H1 (cell line): ENCODE measurements around the gene ITPRIPL2. TPM values are rescaled to one million over a fixed set of nuclear protein-coding genes. Genes with fewer than 3 reads are reported as not detected.

Experiments
- CTCF ChIA-PET: fragments of 300-600 bp; sonication (Branson Sonifier 250); formaldehyde crosslinking; loops from one replicate; lab custom pipeline; 2021; ENCODE audit not compliant: partially characterized antibody; lab: Charles Lee
- POLR2A ChIA-PET: fragments of 300-600 bp; sonication (Branson Sonifier 250); formaldehyde crosslinking; loops from one replicate; lab custom pipeline; 2021; ENCODE audit warnings: inconsistent platforms; ENCODE audit not compliant: partially characterized antibody; lab: Charles Lee
- DNase-seq, 2 experiments: peaks; one replicate each; pipeline versions ENCODE4 v3.0.0 to v3.0.0-alpha.2; 2010 to 2022; ENCODE audit warnings: low spot score in 2 of 2, low read depth in 1 of 2, mixed read lengths in 1 of 2
- FAIRE-seq: peaks from 2 replicates; lab custom pipeline; 2011; peaks lifted over from hg19 to GRCh38; lab: Jason Lieb, UNC
- H2AFZ ChIP-seq: 2 replicates; pipeline ENCODE4 v1.8.1; 2012; ENCODE audit warnings: low read length, inconsistent platforms
- H2AK5ac ChIP-seq: 2 replicates; pipeline ENCODE4 v1.6.1; 2013; ENCODE audit warnings: low read depth, low read length
- H2BK120ac ChIP-seq: replicated peaks from 2 replicates; pipeline ENCODE3; 2013; ENCODE audit warnings: low read depth, low read length, inconsistent platforms
- H2BK12ac ChIP-seq: 2 replicates; pipeline ENCODE4 v1.6.1; 2013; ENCODE audit warnings: low read depth, low read length
- H2BK15ac ChIP-seq: 2 replicates; pipeline ENCODE4 v1.6.1; 2013; ENCODE audit warnings: low read length
- H2BK20ac ChIP-seq: 2 replicates; pipeline ENCODE4 v1.6.1; 2013; ENCODE audit warnings: low read length
- H2BK5ac ChIP-seq: 2 replicates; pipeline ENCODE4 v1.6.1; 2013; ENCODE audit warnings: low read depth, low read length
- H3K14ac ChIP-seq: 2 replicates; pipeline ENCODE4 v1.6.1; 2013; ENCODE audit warnings: inconsistent platforms; ENCODE audit not compliant: insufficient read length
- H3K18ac ChIP-seq: 2 replicates; pipeline ENCODE4 v1.6.1; 2013; ENCODE audit warnings: low read length; ENCODE audit errors: extremely low read depth
- H3K23ac ChIP-seq: 2 replicates; pipeline ENCODE4 v1.6.1; 2013; ENCODE audit warnings: inconsistent platforms; ENCODE audit not compliant: insufficient read length
- H3K23me2 ChIP-seq: 2 replicates; pipeline ENCODE4 v1.6.1; 2013; ENCODE audit warnings: low read depth, low read length
- H3K27ac ChIP-seq: 2 replicates; pipeline ENCODE4 v1.6.1; 2011; ENCODE audit warnings: low read depth, low read length, inconsistent platforms
- H3K27me3 ChIP-seq, 4 experiments: replicated peaks in 1 of 4; 1 replicate in 1 of 4; 2 replicates in 3 of 4; pipeline versions ENCODE4 v1.6.1 to v1.8.1; 2011 to 2013; ENCODE audit warnings: low read length in 3 of 4, mild to moderate bottlenecking in 3 of 4, inconsistent platforms in 2 of 4, mixed read lengths in 2 of 4, moderate library complexity in 1 of 4; ENCODE audit not compliant: control insufficient read depth in 3 of 4, insufficient read depth in 3 of 4; ENCODE audit errors: extremely low read depth in 1 of 4
- H3K36me3 ChIP-seq, 4 experiments: 2 replicates each; pipeline versions ENCODE4 v1.6.1 to v1.8.1; 2011 to 2013; ENCODE audit warnings: mild to moderate bottlenecking in 4 of 4, low read length in 3 of 4, moderate library complexity in 2 of 4, control low read depth in 1 of 4, inconsistent platforms in 1 of 4; ENCODE audit not compliant: insufficient read depth in 4 of 4, control insufficient read depth in 2 of 4
- H3K4ac ChIP-seq: replicated peaks from 2 replicates; pipeline ENCODE3; 2013; ENCODE audit warnings: low read length, low read depth, mixed read lengths, inconsistent platforms; ENCODE audit not compliant: insufficient read length
- H3K4me1 ChIP-seq, 4 experiments: replicated peaks in 1 of 4; 1 replicate in 1 of 4; 2 replicates in 3 of 4; pipeline versions ENCODE4 v1.6.1 to v1.8.1; 2011 to 2013; ENCODE audit warnings: low read length in 3 of 4, inconsistent platforms in 2 of 4, mixed read lengths in 1 of 4; ENCODE audit not compliant: insufficient read depth in 4 of 4, control insufficient read depth in 3 of 4
- H3K4me2 ChIP-seq, 2 experiments: 2 replicates each; pipeline versions ENCODE4 v1.6.1 to v1.8.1; 2011 to 2013; ENCODE audit warnings: low read depth in 2 of 2, low read length in 2 of 2, control low read depth in 1 of 2, inconsistent platforms in 1 of 2, mild to moderate bottlenecking in 1 of 2; ENCODE audit not compliant: insufficient read depth in 1 of 2
- H3K4me3 ChIP-seq, 4 experiments: fragments of 200-600, 300-600 bp in 1 of 4; sonication (generic), shearing (Covaris generic), sonication (Bioruptor Twin) in 1 of 4; 2 replicates each; pipeline versions ENCODE4 v1.5.1 to v1.8.1; 2011 to 2016; ENCODE audit warnings: low read length in 4 of 4, low read depth in 3 of 4, control low read depth in 2 of 4, inconsistent platforms in 2 of 4, mild to moderate bottlenecking in 2 of 4, mixed read lengths in 1 of 4, moderate library complexity in 1 of 4; ENCODE audit not compliant: insufficient read depth in 2 of 4; ENCODE audit errors: extremely low read depth in 1 of 4
- H3K56ac ChIP-seq: replicated peaks from 2 replicates; pipeline ENCODE3; 2013; ENCODE audit warnings: low read depth, mild to moderate bottlenecking, mixed read lengths, low read length, inconsistent platforms; ENCODE audit not compliant: insufficient read length
- H3K79me1 ChIP-seq: 2 replicates; pipeline ENCODE4 v1.6.1; 2013; ENCODE audit warnings: low read depth, low read length, control low read depth
- H3K79me2 ChIP-seq, 2 experiments: 2 replicates each; pipeline versions ENCODE4 v1.6.1 to v1.8.1; 2012 to 2013; ENCODE audit warnings: low read length in 2 of 2, mild to moderate bottlenecking in 2 of 2, inconsistent platforms in 1 of 2; ENCODE audit not compliant: insufficient read depth in 2 of 2, control insufficient read depth in 1 of 2
- H3K9ac ChIP-seq, 4 experiments: replicated peaks in 1 of 4; 1 replicate in 1 of 4; 2 replicates in 3 of 4; pipeline versions ENCODE4 v1.6.1 to v1.8.1; 2011 to 2013; ENCODE audit warnings: low read depth in 3 of 4, low read length in 3 of 4, control low read depth in 2 of 4, mild to moderate bottlenecking in 2 of 4, moderate library complexity in 2 of 4, inconsistent platforms in 1 of 4; ENCODE audit errors: extremely low read depth in 1 of 4
- H3K9me3 ChIP-seq, 2 experiments: 2 replicates each; pipeline versions ENCODE4 v1.6.1 to v1.8.1; 2012 to 2013; ENCODE audit warnings: mild to moderate bottlenecking in 2 of 2, moderate library complexity in 2 of 2, control low read depth in 1 of 2, inconsistent platforms in 1 of 2, low read depth in 1 of 2, low read length in 1 of 2, mixed read lengths in 1 of 2; ENCODE audit not compliant: insufficient read depth in 2 of 2
- H4K20me1 ChIP-seq, 2 experiments: replicated peaks in 1 of 2; 2 replicates each; pipeline versions ENCODE3 to v1.8.1; 2011 to 2013; ENCODE audit warnings: inconsistent platforms in 2 of 2, low read length in 2 of 2, mild to moderate bottlenecking in 1 of 2; ENCODE audit not compliant: insufficient read depth in 2 of 2, control insufficient read depth in 1 of 2
- H4K5ac ChIP-seq: 2 replicates; pipeline ENCODE4 v1.6.1; 2013; ENCODE audit warnings: low read length, low read depth, mixed read lengths, inconsistent platforms; ENCODE audit not compliant: insufficient read length
- H4K8ac ChIP-seq: 2 replicates; pipeline ENCODE4 v1.8.0; 2013; ENCODE audit warnings: mild to moderate bottlenecking, moderate library complexity, low read length, inconsistent platforms; ENCODE audit not compliant: insufficient read depth; ENCODE audit errors: extremely low read depth
- H4K91ac ChIP-seq: replicated peaks from 2 replicates; pipeline ENCODE3; 2013; ENCODE audit warnings: low read length, mixed read lengths, inconsistent platforms; ENCODE audit not compliant: insufficient read length
- CEBPB ChIP-seq: IDR thresholded peaks from 2 replicates; pipeline ENCODE4 v1.6.1; 2012; ENCODE audit warnings: low read depth, low read length
- HDAC6 ChIP-seq: IDR thresholded peaks from one replicate; pipeline ENCODE4 v1.7.1; 2012; ENCODE audit warnings: low read depth, mild to moderate bottlenecking, inconsistent platforms, low read length, moderate library complexity
- POLR2A ChIP-seq, 2 experiments: IDR thresholded peaks; 1 replicate in 1 of 2; 2 replicates in 1 of 2; pipeline ENCODE4 v1.6.1; 2011; ENCODE audit warnings: low read depth in 2 of 2, low read length in 2 of 2, mild to moderate bottlenecking in 2 of 2; ENCODE audit errors: control extremely low read depth in 1 of 2
- SAP30 ChIP-seq: fragments of 300-600 bp; sonication (generic); IDR thresholded peaks from 2 replicates; pipeline ENCODE4 v1.7.1; 2012; ENCODE audit warnings: low read length, moderate library complexity, mild to moderate bottlenecking, inconsistent platforms; ENCODE audit not compliant: insufficient read depth, insufficient replicate concordance
- SIN3A ChIP-seq, 2 experiments: IDR thresholded peaks in 1 of 2; conservative IDR thresholded peaks in 1 of 2; 2 replicates each; pipeline ENCODE4 v1.6.1; 2011 to 2012; ENCODE audit warnings: low read length in 2 of 2, improper control_type of control experiment in 1 of 2, low read depth in 1 of 2, mild to moderate bottlenecking in 1 of 2
- SIX5 ChIP-seq: IDR thresholded peaks from 2 replicates; pipeline ENCODE4 v1.6.1; 2011; ENCODE audit warnings: mild to moderate bottlenecking, low read depth, low read length
- SP2 ChIP-seq: IDR thresholded peaks from 2 replicates; pipeline ENCODE4 v1.6.1; 2012; ENCODE audit warnings: mild to moderate bottlenecking, low read length, inconsistent platforms
- SRF ChIP-seq: IDR thresholded peaks from 2 replicates; pipeline ENCODE4 v1.6.1; 2011; ENCODE audit warnings: mild to moderate bottlenecking, low read depth, low read length, moderate library complexity
- TAF7 ChIP-seq: optimal IDR thresholded peaks from 2 replicates; pipeline ENCODE3; 2011; ENCODE audit warnings: low read depth, mild to moderate bottlenecking, inconsistent platforms, low read length, moderate library complexity, borderline replicate concordance
- ZNF274 ChIP-seq: IDR thresholded peaks from 2 replicates; pipeline ENCODE4 v1.7.0; 2012; ENCODE audit warnings: low read length, borderline replicate concordance; ENCODE audit errors: extremely low read depth
- WGBS, 2 experiments: shearing (Covaris generic) in 1 of 2; methylation state at CpG; one replicate each; pipeline versions ENCODE4 v1.1.6 to v1.1.7; 2013 to 2015; ENCODE audit warnings: low lambda C conversion rate in 2 of 2, mixed read lengths in 2 of 2, inconsistent platforms in 1 of 2, low coverage in 1 of 2, missing lambda C conversion rate in 1 of 2; ENCODE audit not compliant: insufficient replicate concordance in 2 of 2, insufficient coverage in 1 of 2, insufficient read length in 1 of 2; ENCODE audit errors: extremely low coverage in 1 of 2, missing lambda C conversion rate in 1 of 2; 5-methylcytosine and 5-hydroxymethylcytosine counted together
- polyA plus RNA-seq, 7 experiments: library from polyadenylated mRNA; depleted of rRNA in 3 of 7; stranded (reverse) in 5 of 7; unstranded in 2 of 7; fragments of >200 nt in 5 of 7; fragments of 200-250 nt in 2 of 7; gene quantifications; 1 replicate in 5 of 7; 2 replicates in 1 of 7; 4 replicates in 1 of 7; pipeline versions ENCODE4 v1.2.1 to v1.2.3, GENCODE V29; 2011 to 2013; ENCODE audit warnings: missing spikeins in 2 of 7, mixed read lengths in 2 of 7
- total RNA-seq: library from RNA; stranded (reverse); fragmentation: NEBNext Ultra II Directional; extraction: Animal tissue kit (Norgen Biotek cat#: 25700); gene quantifications from 2 replicates; pipeline ENCODE4 v1.2.1, GENCODE V29; 2021
- TF ChIP-seq, protein P1 (sequence below): IDR thresholded peaks from 2 replicates; pipeline ENCODE4 v1.6.1; 2012; ENCODE audit warnings: low read length, inconsistent platforms

Gene ITPRIPL2
- total and polyA plus RNA-seq, 2 of the 8 experiments (the other 6 are each of a cell fraction or from before 2014, with no cell fraction given): 1.1 to 3.4 TPM

GRCh38 chr16:19167710-19168370, 54.1 kb downstream of the ITPRIPL2 start, which contains the start of gene SYT17:
TSS of gene SYT17 (plus strand) at chr16:19168240. CDS start at chr16:19168647, 407 bp downstream.
- no peak within 1 kb of the TSS for H3K23ac ChIP-seq
- no peak within 1 kb of the TSS for H3K14ac ChIP-seq
- no peak within 1 kb of the TSS for H3K56ac ChIP-seq
- H4K5ac ChIP-seq: no peak within 1 kb of the TSS
- no peaks in the 10 kb centered on the region for H3K36me3 ChIP-seq
- H3K23me2 ChIP-seq: peaks cover 3% of the 10 kb centered on the region; the same call in 1 of the 2 replicates
- no peak within 1 kb of the TSS for H2BK12ac ChIP-seq
- H3K4me2 ChIP-seq: peak within 1 kb of the TSS; percentile 38 to 99
- CTCF ChIA-PET: interaction anchor here (0.8 to 1.8 kb wide), 5 partner anchors 9 to 216 kb away, joined by 3 to 8 read pairs (median 4); no protein-coding TSS in a partner anchor
- peak; percentile 50 to 84 for DNase-seq
- H4K91ac ChIP-seq: no peak within 1 kb of the TSS
- H3K9ac ChIP-seq: 0 out of 7 replicates have a peak within 1 kb of the TSS, but pooled peaks of 3 of the 4 experiments have one; percentile 8 to 36 (median 13)
- no peak for FAIRE-seq
- POLR2A ChIA-PET: no interaction called here
- WGBS, 2 experiments: 1% methylated on average over 45 of the region's 63 CpGs; no CpG with 5 or more reads in 1 of the 2 experiments
- no peak within 1 kb of the TSS for H2BK15ac ChIP-seq
- H3K4me3 ChIP-seq: peak within 1 kb of the TSS; percentile 62 to 82 (median 74)
- H2AFZ ChIP-seq: peak within 1 kb of the TSS; percentile 98; the same call in 1 of the 2 replicates
- H3K18ac ChIP-seq: peak within 1 kb of the TSS; percentile 71
- H4K20me1 ChIP-seq: no peaks in the 10 kb centered on the region
- H2AK5ac ChIP-seq: no peak within 1 kb of the TSS
- no peak within 1 kb of the TSS for H2BK20ac ChIP-seq
- H3K4me1 ChIP-seq: peaks cover 0 to 2% (median 2%) of the 10 kb centered on the region in 4 experiments; a peak in 3 of 7 replicates
- H3K79me2 ChIP-seq: no peaks in the 10 kb centered on the region
- peaks cover 0 to 21% (median 15%) of the 10 kb centered on the region in 4 experiments; a peak in 5 of 7 replicates for H3K27me3 ChIP-seq
- no peak within 1 kb of the TSS for H3K27ac ChIP-seq
- H2BK5ac ChIP-seq: no peak within 1 kb of the TSS
- H3K9me3 ChIP-seq: no peaks in the 10 kb centered on the region
- H3K79me1 ChIP-seq: no peaks in the 10 kb centered on the region
- no peak within 1 kb of the TSS for H2BK120ac ChIP-seq
- no peak within 1 kb of the TSS for H3K4ac ChIP-seq
- H4K8ac ChIP-seq: peak within 1 kb of the TSS; percentile 12; the same call in 1 of the 2 replicates
- TF ChIP-seq CEBPB (no peak), SRF (no peak), POLR2A (IDR thresholded peaks at IDR 0.05; ENCODE audit: control extremely low read depth in 1 of 2, low read depth in 2 of 2, low read length in 2 of 2) (no peak), HDAC6 (no peak), SIX5 (no peak), TAF7 (peak; percentile 60), SIN3A (conservative IDR thresholded peaks at IDR 0.05 in 1 of 2, IDR thresholded peaks at IDR 0.05 in 1 of 2; ENCODE audit: low read depth in 1 of 2, low read length in 2 of 2) (peak in 1 of 2 experiments; percentile 66; a peak in 1 of 4 replicates), ZNF274 (no peak), SAP30 (no peak), SP2 (no peak)
- TF ChIP-seq, protein P1, sequence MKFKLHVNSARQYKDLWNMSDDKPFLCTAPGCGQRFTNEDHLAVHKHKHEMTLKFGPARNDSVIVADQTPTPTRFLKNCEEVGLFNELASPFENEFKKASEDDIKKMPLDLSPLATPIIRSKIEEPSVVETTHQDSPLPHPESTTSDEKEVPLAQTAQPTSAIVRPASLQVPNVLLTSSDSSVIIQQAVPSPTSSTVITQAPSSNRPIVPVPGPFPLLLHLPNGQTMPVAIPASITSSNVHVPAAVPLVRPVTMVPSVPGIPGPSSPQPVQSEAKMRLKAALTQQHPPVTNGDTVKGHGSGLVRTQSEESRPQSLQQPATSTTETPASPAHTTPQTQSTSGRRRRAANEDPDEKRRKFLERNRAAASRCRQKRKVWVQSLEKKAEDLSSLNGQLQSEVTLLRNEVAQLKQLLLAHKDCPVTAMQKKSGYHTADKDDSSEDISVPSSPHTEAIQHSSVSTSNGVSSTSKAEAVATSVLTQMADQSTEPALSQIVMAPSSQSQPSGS: no peak
